Measurements from ENCODE around the gene CXCL11. TPM values are rescaled to one million over a fixed set of nuclear protein-coding genes. Genes with fewer than 3 reads are reported as not detected.

Gene CXCL11
- total and polyA plus RNA-seq, 10 of the 15 experiments (the other 5 are each of a cell fraction or from before 2014, with no cell fraction given) = 0.04 TPM; not detected in 9

- Histone ChIP-seq H4K20me1 (ENCODE audit: control insufficient read depth, insufficient read depth) (no peaks in the 10 kb centered on the region), H3K4me2 (ENCODE audit: control insufficient read depth, insufficient read depth) (no peak overlapping the region), H3K27me3 (replicated peaks in 1 of 2; ENCODE audit: control insufficient read depth in 2 of 2, insufficient read depth in 2 of 2, low read length in 1 of 2) (peaks cover 0 to 2% of the 10 kb centered on the region in 2 experiments; a peak in 1 of 4 replicates), H3K4me3 (no peak overlapping the region), H3K36me3 (ENCODE audit: control insufficient read depth in 2 of 2, insufficient read depth in 2 of 2, low read length in 1 of 2) (no peaks in the 10 kb centered on the region), H3K27ac (ENCODE audit: control insufficient read depth, insufficient read depth) (no peak overlapping the region), H3K4me1 (ENCODE audit: control insufficient read depth, insufficient read depth, low read length) (no peaks in the 10 kb centered on the region), H3K9ac (ENCODE audit: control insufficient read depth, insufficient read depth, low read length) (no peak overlapping the region), H2AFZ (ENCODE audit: control insufficient read depth, low read depth, low read length) (no peak overlapping the region), H3K9me3 (replicated peaks; ENCODE audit: control insufficient read depth, insufficient read depth, low read length) (no peaks in the 10 kb centered on the region), H3K79me2 (ENCODE audit: control insufficient read depth, insufficient read depth, low read length) (no peaks in the 10 kb centered on the region)
- no peak for ATAC-seq
- SMC1A ChIA-PET (ENCODE audit: uncharacterized antibody, unreplicated experiment) = interaction anchor here (1.0 to 6.8 kb wide), 14 partner anchors 11 to 90 kb away, joined by 3 to 95 read pairs (median 8); partner anchors contain the start of genes CXCL11 and CXCL9
- no TSS peak for BruUV-seq (replicated peaks)
- RAD21 ChIA-PET (ENCODE audit: unreplicated experiment) = interaction anchor here (1.1 to 2.9 kb wide), 9 partner anchors 40 to 507 kb away, joined by 3 to 28 read pairs (median 9); partner anchors contain the start of gene ART3
- CTCF ChIA-PET = interaction anchor here (0.7 to 4.6 kb wide), 21 partner anchors 12 to 380 kb away, joined by 3 to 95 read pairs (median 8); partner anchors contain the start of genes CXCL11 and CXCL9
- FAIRE-seq = no peak
- in situ Hi-C loops (cut with MboI) (loop anchor here (5.0 kb wide), 1 partner anchor 70 kb away; no protein-coding TSS in a partner anchor), intact Hi-C loops (cut with micrococcal nuclease; ENCODE audit: unreplicated experiment) (no loop called here)
- POLR2A ChIA-PET = no interaction called here
- WGBS (ENCODE audit: insufficient coverage, insufficient replicate concordance, low lambda C conversion rate, missing lambda C conversion rate) = 0% methylated on average over 1 of the region's 1 CpG
- no peak for DNase-seq (ENCODE audit: low read depth, low spot score)
- TF ChIP-seq NFXL1 (IDR thresholded peaks at IDR 0.05; ENCODE audit: borderline replicate concordance) (no peak), HSF1 (IDR thresholded peaks at IDR 0.05; ENCODE audit: low read depth, low read length) (no peak), RFX5 (IDR thresholded peaks at IDR 0.05; ENCODE audit: low read depth, low read length) (no peak), ZNF687 (IDR thresholded peaks at IDR 0.05) (no peak), PRDM15 (CRISPR knock-in tag; IDR thresholded peaks at IDR 0.05) (no peak), IKZF2 (IDR thresholded peaks at IDR 0.05) (no peak), ZNF24 (IDR thresholded peaks at IDR 0.05) (no peak), PML (IDR thresholded peaks at IDR 0.05; ENCODE audit: low read length) (no peak), TCF7 (IDR thresholded peaks at IDR 0.05; ENCODE audit: borderline replicate concordance) (no peak), ZNF217 (IDR thresholded peaks at IDR 0.05) (no peak), ATF2 (IDR thresholded peaks at IDR 0.05; ENCODE audit: low read length) (no peak)
Observed at GRCh38 chr4:75997081-75997480, 38.8 kb downstream of the CXCL11 start.
